HG02678 (cell line): ENCODE results near the gene DPP6.

Experiments used
- ATAC-seq: cut with Tn5 transposase; IDR thresholded peaks from one replicate; pipeline ENCODE4 v1.9.1; 2021; ENCODE audit warnings: mild to moderate bottlenecking, moderate library complexity; ENCODE audit not compliant: unreplicated experiment

Gene DPP6

GRCh38 chr7:154512121-154512833, 460.1 kb downstream of the DPP6 start:
- ATAC-seq, result no peak

GRCh38 chr7:154517768-154518167, 465.6 kb downstream of the DPP6 start:
- no peak for ATAC-seq

GRCh38 chr7:154519229-154519628, 467.0 kb downstream of the DPP6 start:
- ATAC-seq, result no peak

- ATAC-seq, result no peak
These were observed 477.9 kb downstream of the DPP6 start for GRCh38 chr7:154530136-154530535.

GRCh38 chr7:154532771-154533170, 480.6 kb downstream of the DPP6 start:
- ATAC-seq, result no peak

GRCh38 chr7:154540596-154540995, 488.4 kb downstream of the DPP6 start:
- ATAC-seq, result no peak

- no peak for ATAC-seq
These were observed 489.4 kb downstream of the DPP6 start for GRCh38 chr7:154541606-154542005.

- ATAC-seq, result no peak
These were observed 494.9 kb downstream of the DPP6 start for GRCh38 chr7:154546946-154547587.

GRCh38 chr7:154553711-154554265, 501.6 kb downstream of the DPP6 start:
- ATAC-seq, result no peak

GRCh38 chr7:154559454-154559853, 507.3 kb downstream of the DPP6 start:
- no peak for ATAC-seq

GRCh38 chr7:154564676-154565075, 512.5 kb downstream of the DPP6 start:
- no peak for ATAC-seq

GRCh38 chr7:154566877-154567276, 514.7 kb downstream of the DPP6 start:
- ATAC-seq, result no peak

- ATAC-seq, result no peak
These were observed 516.1 kb downstream of the DPP6 start for GRCh38 chr7:154568346-154568745.

GRCh38 chr7:154569916-154570315, 517.7 kb downstream of the DPP6 start:
- ATAC-seq, result no peak

GRCh38 chr7:154571772-154572171, 519.6 kb downstream of the DPP6 start:
- ATAC-seq, result no peak

GRCh38 chr7:154574235-154574634, 522.0 kb downstream of the DPP6 start:
- ATAC-seq, result no peak

GRCh38 chr7:154575497-154575896, 523.3 kb downstream of the DPP6 start:
- ATAC-seq, result no peak

- ATAC-seq, result no peak
These were observed 524.4 kb downstream of the DPP6 start for GRCh38 chr7:154576604-154577003.

- ATAC-seq, result no peak
These were observed 525.1 kb downstream of the DPP6 start for GRCh38 chr7:154577141-154577873.

GRCh38 chr7:154578336-154578735, 526.1 kb downstream of the DPP6 start:
- ATAC-seq, result no peak

- ATAC-seq, result no peak
These were observed 527.5 kb downstream of the DPP6 start for GRCh38 chr7:154579711-154580110.
